ENCODE results near the gene CPA3.

- TF ChIP-seq CTCF (IDR thresholded peaks at IDR 0.05; ENCODE audit: insufficient read depth, low read length) = no peak
- no peak for TF ChIP-seq POLR2AphosphoS5 (IDR thresholded peaks at IDR 0.05; ENCODE audit: low read depth)
Observed at GRCh38 chr3:148878095-148878494, 13.0 kb downstream of the CPA3 start.

Measured in HL-60 (cell line).